ENCODE results near the gene CCN6.

- TF ChIP-seq, protein P1, sequence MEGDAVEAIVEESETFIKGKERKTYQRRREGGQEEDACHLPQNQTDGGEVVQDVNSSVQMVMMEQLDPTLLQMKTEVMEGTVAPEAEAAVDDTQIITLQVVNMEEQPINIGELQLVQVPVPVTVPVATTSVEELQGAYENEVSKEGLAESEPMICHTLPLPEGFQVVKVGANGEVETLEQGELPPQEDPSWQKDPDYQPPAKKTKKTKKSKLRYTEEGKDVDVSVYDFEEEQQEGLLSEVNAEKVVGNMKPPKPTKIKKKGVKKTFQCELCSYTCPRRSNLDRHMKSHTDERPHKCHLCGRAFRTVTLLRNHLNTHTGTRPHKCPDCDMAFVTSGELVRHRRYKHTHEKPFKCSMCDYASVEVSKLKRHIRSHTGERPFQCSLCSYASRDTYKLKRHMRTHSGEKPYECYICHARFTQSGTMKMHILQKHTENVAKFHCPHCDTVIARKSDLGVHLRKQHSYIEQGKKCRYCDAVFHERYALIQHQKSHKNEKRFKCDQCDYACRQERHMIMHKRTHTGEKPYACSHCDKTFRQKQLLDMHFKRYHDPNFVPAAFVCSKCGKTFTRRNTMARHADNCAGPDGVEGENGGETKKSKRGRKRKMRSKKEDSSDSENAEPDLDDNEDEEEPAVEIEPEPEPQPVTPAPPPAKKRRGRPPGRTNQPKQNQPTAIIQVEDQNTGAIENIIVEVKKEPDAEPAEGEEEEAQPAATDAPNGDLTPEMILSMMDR (IDR thresholded peaks at IDR 0.05): no peak
- TF ChIP-seq POLR2AphosphoS5 (IDR thresholded peaks at IDR 0.05; ENCODE audit: insufficient read depth in 1 of 2, low read depth in 1 of 2): no peak
- no peak for TF ChIP-seq POLR2A (IDR thresholded peaks at IDR 0.05)
Measured at GRCh38 chr6:112039431-112039770, 14.5 kb upstream of the CCN6 start.

All from vagina (tissue), 2 donors.